Glutamatergic neuron (in vitro differentiated cells): ENCODE data around the gene WDR37. TPM values are rescaled to one million over a fixed set of nuclear protein-coding genes. Genes with fewer than 3 reads are reported as not detected.

Experiments
- DNase-seq: peaks from one replicate; pipeline ENCODE4 v3.0.0; 2022
- H3K27ac Mint-ChIP-seq: one replicate; pipeline ENCODE4 v1.8.0; 2020; ENCODE audit warnings: mild to moderate bottlenecking, mixed read lengths, inconsistent platforms; ENCODE audit not compliant: unreplicated experiment
- H3K27me3 Mint-ChIP-seq: one replicate; pipeline ENCODE4 v1.8.0; 2020; ENCODE audit warnings: mild to moderate bottlenecking, moderate library complexity, mixed read lengths, inconsistent platforms; ENCODE audit not compliant: unreplicated experiment
- H3K36me3 Mint-ChIP-seq: one replicate; pipeline ENCODE4 v1.8.0; 2020; ENCODE audit warnings: mild to moderate bottlenecking, mixed read lengths, inconsistent platforms; ENCODE audit not compliant: unreplicated experiment
- H3K4me1 Mint-ChIP-seq: one replicate; pipeline ENCODE4 v1.8.0; 2020; ENCODE audit warnings: mild to moderate bottlenecking, low read depth, mixed read lengths, inconsistent platforms; ENCODE audit not compliant: unreplicated experiment
- H3K4me3 Mint-ChIP-seq: one replicate; pipeline ENCODE4 v1.8.0; 2020; ENCODE audit warnings: mild to moderate bottlenecking, mixed read lengths, inconsistent platforms; ENCODE audit not compliant: unreplicated experiment
- H3K9me3 Mint-ChIP-seq: one replicate; pipeline ENCODE4 v1.8.0; 2020; ENCODE audit warnings: mild to moderate bottlenecking, moderate library complexity, mixed read lengths, inconsistent platforms; ENCODE audit not compliant: unreplicated experiment
- total RNA-seq: library from RNA; stranded (reverse); fragmentation: NEBNext Ultra II Directional; extraction: Animal tissue kit (Norgen Biotek cat#: 25700); gene quantifications from one replicate; pipeline ENCODE4 v1.2.1, GENCODE V29; 2021; ENCODE audit not compliant: unreplicated experiment
- TF ChIP-seq, protein P1 (sequence below): fragments of 200-600 bp; sonication (generic); IDR thresholded peaks from one replicate; pipeline ENCODE4 v1.5.0; 2021; ENCODE audit not compliant: partially characterized antibody, unreplicated experiment

Gene WDR37
- total RNA-seq, 1 donor from 2014 or later, result 27.8 TPM

DNA sequence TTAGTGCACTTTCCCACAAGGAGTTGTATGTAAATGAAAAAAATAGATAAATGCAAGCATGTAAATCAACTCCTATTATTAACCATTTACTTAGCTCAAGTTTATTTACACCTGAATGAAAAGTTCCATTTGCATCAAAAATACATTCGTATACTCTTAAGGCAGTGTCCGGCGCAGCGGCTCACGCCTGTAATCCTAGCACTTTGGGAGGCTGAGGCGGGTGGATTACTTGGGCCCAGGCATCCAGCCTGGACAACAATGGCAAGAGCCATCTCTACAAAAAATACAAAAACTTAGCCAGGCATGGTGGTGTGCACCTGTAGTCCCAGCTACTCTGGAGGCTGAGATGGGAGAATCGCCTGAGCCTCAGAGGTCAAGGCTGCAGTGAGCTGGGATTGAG, 26.3 kb upstream of the WDR37 start:
- Mint-ChIP-seq H3K4me1 (no peaks in the 10 kb centered on the region), H3K9me3 (no peaks in the 10 kb centered on the region), H3K36me3 (no peaks in the 10 kb centered on the region), H3K27me3 (no peaks in the 10 kb centered on the region), H3K4me3 (no peak overlapping the region), H3K27ac (no peak overlapping the region)
- no peak for DNase-seq
- TF ChIP-seq, protein P1, sequence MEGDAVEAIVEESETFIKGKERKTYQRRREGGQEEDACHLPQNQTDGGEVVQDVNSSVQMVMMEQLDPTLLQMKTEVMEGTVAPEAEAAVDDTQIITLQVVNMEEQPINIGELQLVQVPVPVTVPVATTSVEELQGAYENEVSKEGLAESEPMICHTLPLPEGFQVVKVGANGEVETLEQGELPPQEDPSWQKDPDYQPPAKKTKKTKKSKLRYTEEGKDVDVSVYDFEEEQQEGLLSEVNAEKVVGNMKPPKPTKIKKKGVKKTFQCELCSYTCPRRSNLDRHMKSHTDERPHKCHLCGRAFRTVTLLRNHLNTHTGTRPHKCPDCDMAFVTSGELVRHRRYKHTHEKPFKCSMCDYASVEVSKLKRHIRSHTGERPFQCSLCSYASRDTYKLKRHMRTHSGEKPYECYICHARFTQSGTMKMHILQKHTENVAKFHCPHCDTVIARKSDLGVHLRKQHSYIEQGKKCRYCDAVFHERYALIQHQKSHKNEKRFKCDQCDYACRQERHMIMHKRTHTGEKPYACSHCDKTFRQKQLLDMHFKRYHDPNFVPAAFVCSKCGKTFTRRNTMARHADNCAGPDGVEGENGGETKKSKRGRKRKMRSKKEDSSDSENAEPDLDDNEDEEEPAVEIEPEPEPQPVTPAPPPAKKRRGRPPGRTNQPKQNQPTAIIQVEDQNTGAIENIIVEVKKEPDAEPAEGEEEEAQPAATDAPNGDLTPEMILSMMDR, result no peak

DNA sequence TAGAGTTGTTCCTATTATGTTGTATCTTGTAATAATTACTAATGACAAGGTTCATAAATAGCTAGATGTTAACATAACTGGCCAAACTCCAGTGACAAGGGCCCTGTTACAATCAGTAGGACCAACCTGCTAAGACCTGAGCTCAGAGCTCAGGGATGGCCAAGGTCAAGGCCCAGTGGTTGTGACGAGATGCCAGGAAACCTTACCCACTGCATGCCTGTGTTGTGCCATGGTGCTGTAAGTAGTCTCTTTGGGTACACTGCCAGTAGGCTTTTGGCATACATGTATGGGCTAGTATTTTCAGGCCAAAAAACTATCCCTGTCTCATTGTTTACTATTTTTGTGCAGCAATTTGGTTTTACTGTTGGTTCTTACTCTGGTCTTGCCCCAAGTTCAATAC, 22.6 kb upstream of the WDR37 start:
- H3K4me3 Mint-ChIP-seq, result no peak overlapping the region
- peaks cover 3% of the 10 kb centered on the region for H3K27me3 Mint-ChIP-seq
- H3K27ac Mint-ChIP-seq, result no peak overlapping the region
- H3K36me3 Mint-ChIP-seq, result no peaks in the 10 kb centered on the region
- peaks cover 2% of the 10 kb centered on the region for H3K9me3 Mint-ChIP-seq
- DNase-seq, result no peak
- TF ChIP-seq, protein P1, result no peak
- H3K4me1 Mint-ChIP-seq, result peaks cover 7% of the 10 kb centered on the region

DNA sequence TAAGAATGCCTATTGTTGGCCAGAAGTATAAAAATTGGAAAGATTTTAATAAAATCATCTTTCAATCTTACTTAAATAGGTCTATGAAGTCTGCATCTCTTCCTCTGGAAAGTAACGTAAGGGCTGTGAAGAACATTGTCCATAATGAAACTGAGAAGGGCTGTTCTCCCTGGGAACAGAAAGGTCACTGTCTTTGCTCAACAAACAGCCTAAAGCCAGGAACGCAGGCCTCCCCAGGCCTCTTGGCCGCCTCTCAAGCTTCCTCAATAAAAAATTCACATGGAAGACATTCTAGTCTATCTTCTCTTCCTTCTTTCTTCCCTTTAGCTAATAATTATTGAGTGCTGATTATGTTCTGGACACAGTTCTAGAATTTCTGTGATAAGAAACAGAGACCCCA, 21.4 kb upstream of the WDR37 start:
- DNase-seq, result no peak
- H3K27ac Mint-ChIP-seq, result no peak overlapping the region
- H3K4me1 Mint-ChIP-seq, result peaks cover 7% of the 10 kb centered on the region
- TF ChIP-seq, protein P1, result no peak
- H3K27me3 Mint-ChIP-seq, result peaks cover 3% of the 10 kb centered on the region
- no peaks in the 10 kb centered on the region for H3K36me3 Mint-ChIP-seq
- peaks cover 2% of the 10 kb centered on the region for H3K9me3 Mint-ChIP-seq
- H3K4me3 Mint-ChIP-seq, result no peak overlapping the region

DNA sequence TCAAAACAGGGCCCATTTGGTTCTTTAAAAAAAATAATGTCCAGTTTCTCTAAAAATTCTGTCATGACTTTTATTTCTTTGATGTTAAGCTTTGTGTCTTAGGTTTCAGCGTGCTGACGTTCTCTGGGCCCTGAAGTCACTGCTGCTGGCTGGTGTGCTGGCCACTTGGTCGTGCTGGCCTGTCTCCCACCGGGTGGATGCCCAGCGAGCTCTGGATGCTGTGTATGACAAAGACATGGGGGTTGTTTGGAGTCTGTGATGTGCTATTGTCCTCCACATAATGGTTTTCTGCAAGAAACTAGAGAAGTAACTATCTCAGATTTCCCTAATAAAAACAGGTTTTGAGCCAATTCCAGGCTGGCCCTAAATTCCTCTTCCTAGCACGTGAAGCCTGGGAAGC, 21.0 kb upstream of the WDR37 start:
- no peak overlapping the region for H3K4me3 Mint-ChIP-seq
- peaks cover 5% of the 10 kb centered on the region for H3K27me3 Mint-ChIP-seq
- H3K27ac Mint-ChIP-seq, result no peak overlapping the region
- no peak for DNase-seq
- peaks cover 10% of the 10 kb centered on the region for H3K4me1 Mint-ChIP-seq
- TF ChIP-seq, protein P1, result no peak
- H3K36me3 Mint-ChIP-seq, result no peaks in the 10 kb centered on the region
- H3K9me3 Mint-ChIP-seq, result peaks cover 2% of the 10 kb centered on the region

DNA sequence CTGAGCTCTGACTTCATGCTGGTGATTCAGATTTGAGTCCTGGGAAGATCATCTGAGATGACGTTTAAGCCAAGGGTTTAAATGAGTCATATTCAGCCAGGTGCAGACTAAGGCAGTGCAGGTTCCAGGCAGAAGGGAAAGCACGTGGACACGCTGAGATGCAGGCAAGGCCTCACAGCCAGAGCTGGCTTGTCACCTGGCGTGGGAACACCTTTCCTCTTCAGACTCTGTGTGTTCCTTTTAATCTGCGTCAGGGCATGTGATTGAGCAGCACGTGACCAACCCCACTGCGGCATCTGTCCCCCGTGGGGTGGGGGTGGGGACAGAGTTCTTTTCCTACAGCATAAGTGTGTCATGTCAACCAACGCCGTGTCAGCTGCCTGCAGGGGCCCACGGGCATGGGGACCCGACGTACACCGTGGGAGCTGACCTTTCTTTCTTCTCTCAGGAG, 19.8 kb upstream of the WDR37 start:
- Mint-ChIP-seq H3K27ac (no peak overlapping the region), H3K4me3 (no peak overlapping the region), H3K27me3 (peaks cover 5% of the 10 kb centered on the region), H3K9me3 (peaks cover 2% of the 10 kb centered on the region), H3K36me3 (no peaks in the 10 kb centered on the region), H3K4me1 (peaks cover 10% of the 10 kb centered on the region)
- TF ChIP-seq, protein P1, result no peak
- no peak for DNase-seq
